Astrocyte of the spinal cord (primary cell): ENCODE data around the gene TTC39B.

Experiments used
- DNase-seq: peaks from one replicate; pipeline ENCODE4 v3.0.0; 2011; ENCODE audit warnings: low read depth, low spot score
- H3K4me3 ChIP-seq: 2 replicates; pipeline ENCODE4 v1.5.1; 2011; ENCODE audit warnings: low read depth, mild to moderate bottlenecking, low read length, moderate library complexity
- in situ Hi-C: cut with HindIII; loops from 2 replicates; pipeline ENCODE4 v1.10.0; 2017; ENCODE audit warnings: low sequenced_read_pairs
- TF ChIP-seq, protein P1 (sequence below): IDR thresholded peaks from 2 replicates; pipeline ENCODE4 v1.5.1; 2012; ENCODE audit warnings: low read depth, mild to moderate bottlenecking, low read length, inconsistent platforms

TTC39B gene

DNA sequence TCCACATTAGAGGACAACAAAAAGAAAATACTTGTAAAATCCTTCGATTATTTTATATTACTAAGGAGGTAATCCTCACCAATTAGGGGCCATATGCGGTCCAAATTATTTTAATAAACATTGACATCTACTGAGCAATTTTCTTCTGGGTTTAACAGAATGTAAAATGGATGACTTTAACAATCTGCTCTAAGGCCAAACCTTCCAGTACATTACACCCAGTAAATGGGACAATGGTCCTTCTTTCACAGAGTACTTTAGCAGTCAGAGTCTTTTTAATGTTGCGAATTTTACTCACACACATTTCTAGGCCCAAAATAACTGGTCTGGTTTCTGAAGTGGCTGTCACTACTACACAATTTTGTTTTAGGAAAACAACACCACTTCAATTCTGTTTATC lies 106.9 kb downstream of the TTC39B start:
- H3K4me3 ChIP-seq: no peak overlapping the region
- no peak for DNase-seq
- in situ Hi-C loops: no loop called here
- TF ChIP-seq, protein P1, sequence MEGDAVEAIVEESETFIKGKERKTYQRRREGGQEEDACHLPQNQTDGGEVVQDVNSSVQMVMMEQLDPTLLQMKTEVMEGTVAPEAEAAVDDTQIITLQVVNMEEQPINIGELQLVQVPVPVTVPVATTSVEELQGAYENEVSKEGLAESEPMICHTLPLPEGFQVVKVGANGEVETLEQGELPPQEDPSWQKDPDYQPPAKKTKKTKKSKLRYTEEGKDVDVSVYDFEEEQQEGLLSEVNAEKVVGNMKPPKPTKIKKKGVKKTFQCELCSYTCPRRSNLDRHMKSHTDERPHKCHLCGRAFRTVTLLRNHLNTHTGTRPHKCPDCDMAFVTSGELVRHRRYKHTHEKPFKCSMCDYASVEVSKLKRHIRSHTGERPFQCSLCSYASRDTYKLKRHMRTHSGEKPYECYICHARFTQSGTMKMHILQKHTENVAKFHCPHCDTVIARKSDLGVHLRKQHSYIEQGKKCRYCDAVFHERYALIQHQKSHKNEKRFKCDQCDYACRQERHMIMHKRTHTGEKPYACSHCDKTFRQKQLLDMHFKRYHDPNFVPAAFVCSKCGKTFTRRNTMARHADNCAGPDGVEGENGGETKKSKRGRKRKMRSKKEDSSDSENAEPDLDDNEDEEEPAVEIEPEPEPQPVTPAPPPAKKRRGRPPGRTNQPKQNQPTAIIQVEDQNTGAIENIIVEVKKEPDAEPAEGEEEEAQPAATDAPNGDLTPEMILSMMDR: no peak

- TF ChIP-seq, protein P1: no peak
- DNase-seq: no peak
- in situ Hi-C loops: no loop called here
- H3K4me3 ChIP-seq: no peak overlapping the region
Measured at GRCh38 chr9:15192856-15193255, 114.2 kb downstream of the TTC39B start.

- no peak for DNase-seq
- H3K4me3 ChIP-seq: no peak overlapping the region
- in situ Hi-C loops: no loop called here
- TF ChIP-seq, protein P1: no peak
Measured at GRCh38 chr9:15191378-15191777, 115.6 kb downstream of the TTC39B start.

GRCh38 chr9:15189481-15189880 lies 117.5 kb downstream of the TTC39B start:
- TF ChIP-seq, protein P1: no peak
- in situ Hi-C loops: no loop called here
- no peak overlapping the region for H3K4me3 ChIP-seq
- DNase-seq: no peak

- in situ Hi-C loops: no loop called here
- TF ChIP-seq, protein P1: no peak
- no peak overlapping the region for H3K4me3 ChIP-seq
- DNase-seq: no peak
Measured at GRCh38 chr9:15187589-15187988, 119.4 kb downstream of the TTC39B start.

GRCh38 chr9:15182730-15183129 lies 124.3 kb downstream of the TTC39B start:
- TF ChIP-seq, protein P1: no peak
- in situ Hi-C loops: no loop called here
- no peak for DNase-seq
- H3K4me3 ChIP-seq: no peak overlapping the region

GRCh38 chr9:15182101-15182551 lies 124.9 kb downstream of the TTC39B start:
- in situ Hi-C loops: no loop called here
- TF ChIP-seq, protein P1: no peak
- DNase-seq: no peak

More at GRCh38 chr9:15182101-15182551, 124.9 kb downstream of the TTC39B start:
- H3K4me3 ChIP-seq: no peak overlapping the region
